A673 (cell line): Measurements from ENCODE around the gene MAP4K5. TPM values are rescaled to one million over a fixed set of nuclear protein-coding genes. Genes with fewer than 3 reads are reported as not detected.
A peak's percentile ranks its signal among the peaks of the same experiment; 100 is the strongest.

Source experiments
- BruUV-seq: library from RNA; stranded (reverse); fragments of 400-500 nt; replicated peaks from 2 replicates; lab custom pipeline; 2021; lab: Mats Ljungman, UMichigan
- CTCF ChIA-PET: fragments of 300-600 bp; sonication (Branson Sonifier 250); formaldehyde crosslinking; loops from one replicate; lab custom pipeline; 2022; ENCODE audit warnings: antibody characterized with exemption; lab: Charles Lee
- POLR2A ChIA-PET: fragments of 300-600 bp; sonication (Branson Sonifier 250); formaldehyde crosslinking; loops from one replicate; lab custom pipeline; 2022; ENCODE audit warnings: antibody characterized with exemption; ENCODE audit not compliant: low non-redundant PET; lab: Charles Lee
- DNase-seq: peaks from one replicate; pipeline ENCODE4 v3.0.0-alpha.2; 2015; ENCODE audit warnings: low spot score
- H3K27ac ChIP-seq: fragments of 200-600 bp; sonication (generic); 2 replicates; pipeline ENCODE4 v1.5.1; 2016; ENCODE audit warnings: mixed run types, low read depth, mild to moderate bottlenecking, mixed read lengths, antibody characterized with exemption, low read length; ENCODE audit not compliant: poor library complexity, severe bottlenecking
- H3K27me3 ChIP-seq: fragments of 200-600 bp; sonication (generic); replicated peaks from 2 replicates; pipeline ENCODE4 v1.6.1; 2017; ENCODE audit warnings: mixed run types, low read depth, mild to moderate bottlenecking, mixed read lengths, antibody characterized with exemption, low read length; ENCODE audit not compliant: insufficient read depth, poor library complexity
- H3K36me3 ChIP-seq: fragments of 200-600 bp; sonication (generic); 2 replicates; pipeline ENCODE4 v1.6.1; 2016; ENCODE audit warnings: mixed run types, mild to moderate bottlenecking, mixed read lengths, antibody characterized with exemption, low read length; ENCODE audit not compliant: insufficient read depth, poor library complexity, severe bottlenecking
- H3K4me1 ChIP-seq: fragments of 200-600 bp; sonication (generic); 2 replicates; pipeline ENCODE4 v1.6.1; 2017; ENCODE audit warnings: mixed run types, mild to moderate bottlenecking, mixed read lengths, antibody characterized with exemption, low read length; ENCODE audit not compliant: insufficient read depth, poor library complexity, severe bottlenecking
- H3K4me3 ChIP-seq: fragments of 200-600 bp; sonication (generic); 2 replicates; pipeline ENCODE4 v1.5.1; 2016; ENCODE audit warnings: low read depth, mixed run types, mild to moderate bottlenecking, mixed read lengths, low read length; ENCODE audit not compliant: poor library complexity, severe bottlenecking
- H3K9me3 ChIP-seq: fragments of 200-600 bp; sonication (generic); 2 replicates; pipeline ENCODE4 v1.6.1; 2016; ENCODE audit warnings: mixed run types, low read depth, mild to moderate bottlenecking, mixed read lengths, antibody characterized with exemption, low read length; ENCODE audit not compliant: poor library complexity, severe bottlenecking
- CTCF ChIP-seq: fragments of 300-800, 200-600 bp; sonication (generic); conservative IDR thresholded peaks from 2 replicates; pipeline ENCODE4 v1.5.1; 2017; ENCODE audit warnings: low read depth, mild to moderate bottlenecking, antibody characterized with exemption, low read length, moderate library complexity, mixed read lengths
- EZH2 ChIP-seq: fragments of 200-600 bp; sonication (generic); IDR thresholded peaks from 2 replicates; pipeline ENCODE4 v1.6.1; 2017; ENCODE audit warnings: borderline replicate concordance, low read depth, mild to moderate bottlenecking, mixed read lengths, antibody characterized with exemption, low read length; ENCODE audit not compliant: poor library complexity, severe bottlenecking
- intact Hi-C: fragments of 100-400 bp; cut with micrococcal nuclease; formaldehyde crosslinking; loops from one replicate; pipeline ENCODE4 v1.10.0; 2022; ENCODE audit not compliant: unreplicated experiment
- total RNA-seq: library from RNA; stranded (reverse); gene quantifications from 2 replicates; pipeline ENCODE4 v1.2.3, GENCODE V29; 2021

Gene MAP4K5
- total RNA-seq, 1 experiment from 2014 or later = 57.9 TPM

GRCh38 chr14:50387548-50387947 lies 144.8 kb downstream of the MAP4K5 start:
- intact Hi-C loops = no loop called here
- Histone ChIP-seq H3K4me1 (no peaks in the 10 kb centered on the region), H3K4me3 (no peak overlapping the region), H3K27me3 (no peaks in the 10 kb centered on the region), H3K9me3 (no peaks in the 10 kb centered on the region), H3K36me3 (no peaks in the 10 kb centered on the region), H3K27ac (no peak overlapping the region)
- POLR2A ChIA-PET = no interaction called here
- BruUV-seq = no TSS peak
- DNase-seq = no peak
- CTCF ChIA-PET = no interaction called here
- no peak for TF ChIP-seq CTCF
- no peak for TF ChIP-seq EZH2

- Histone ChIP-seq H3K36me3 (no peaks in the 10 kb centered on the region), H3K4me1 (no peaks in the 10 kb centered on the region), H3K27me3 (no peaks in the 10 kb centered on the region), H3K4me3 (no peak overlapping the region), H3K27ac (no peak overlapping the region), H3K9me3 (no peaks in the 10 kb centered on the region)
- TF ChIP-seq EZH2 = no peak
- TF ChIP-seq CTCF = peak; percentile 25; the same call in 1 of the 2 replicates
- BruUV-seq = no TSS peak
- CTCF ChIA-PET = no interaction called here
- POLR2A ChIA-PET = no interaction called here
- no peak for DNase-seq
- intact Hi-C loops = no loop called here
These were observed 148.6 kb downstream of the MAP4K5 start for GRCh38 chr14:50383618-50384225.

GRCh38 chr14:50381823-50382287 lies 150.5 kb downstream of the MAP4K5 start:
- Histone ChIP-seq H3K4me1 (no peaks in the 10 kb centered on the region), H3K9me3 (no peaks in the 10 kb centered on the region), H3K36me3 (no peaks in the 10 kb centered on the region), H3K27ac (no peak overlapping the region), H3K27me3 (no peaks in the 10 kb centered on the region), H3K4me3 (no peak overlapping the region)
- ChIA-PET CTCF (no interaction called here), POLR2A (no interaction called here)
- no TSS peak for BruUV-seq
- TF ChIP-seq EZH2 = no peak
- TF ChIP-seq CTCF = no peak
- DNase-seq = no peak
- intact Hi-C loops = no loop called here
